ENCODE data around the gene MYO1C. TPM values are rescaled to one million over a fixed set of nuclear protein-coding genes. Genes with fewer than 3 reads are reported as not detected.

The MYO1C gene
- polyA plus RNA-seq, 1 donor from 2014 or later: 5.7 TPM

GRCh38 chr17:1473170-1473569 is 19.3 kb downstream of the MYO1C start:
- TF ChIP-seq POLR2AphosphoS5 (IDR thresholded peaks at IDR 0.05) (no peak), EP300 (conservative IDR thresholded peaks at IDR 0.05; ENCODE audit: poor library complexity, severe bottlenecking) (no peak), MXI1 (conservative IDR thresholded peaks at IDR 0.05; ENCODE audit: poor library complexity, severe bottlenecking) (no peak), SMC3 (conservative IDR thresholded peaks at IDR 0.05; ENCODE audit: poor library complexity) (no peak), EZH2 (IDR thresholded peaks at IDR 0.05; ENCODE audit: borderline replicate concordance, insufficient read depth, low read length, poor library complexity, severe bottlenecking) (no peak), RAD21 (conservative IDR thresholded peaks at IDR 0.05) (no peak)
- no peaks in the 10 kb centered on the region for H3F3A ChIP-seq (ENCODE audit: insufficient read depth, low read length, poor library complexity, severe bottlenecking)
- no peaks in the 10 kb centered on the region for H3K9me2 ChIP-seq (ENCODE audit: insufficient read depth, low read length)
- no peak overlapping the region for H2AFZ ChIP-seq (ENCODE audit: low read depth, low read length)
- H3K4me2 ChIP-seq (ENCODE audit: low read length): no peak overlapping the region
- H4K20me1 ChIP-seq (ENCODE audit: insufficient read depth): no peaks in the 10 kb centered on the region
- no peaks in the 10 kb centered on the region for H3K9me3 ChIP-seq (ENCODE audit: low read length)
- no peaks in the 10 kb centered on the region for H3K79me2 ChIP-seq (replicated peaks; ENCODE audit: insufficient read depth, low read length)
- no peaks in the 10 kb centered on the region for H3K36me3 ChIP-seq (ENCODE audit: insufficient read depth, low read length)
- H3K4me3 ChIP-seq (ENCODE audit: low read length): no peak overlapping the region
- H3K27ac ChIP-seq (ENCODE audit: low read length): no peak overlapping the region
- H3K9ac ChIP-seq (ENCODE audit: low read length): no peak overlapping the region
- H3K27me3 ChIP-seq (ENCODE audit: insufficient read depth, low read depth, low read length): no peaks in the 10 kb centered on the region

- Histone ChIP-seq H3K4me2 (ENCODE audit: low read length) (no peak overlapping the region), H3K36me3 (ENCODE audit: insufficient read depth, low read length) (no peaks in the 10 kb centered on the region), H3K9ac (ENCODE audit: low read length) (no peak overlapping the region), H3K79me2 (replicated peaks; ENCODE audit: insufficient read depth, low read length) (no peaks in the 10 kb centered on the region), H2AFZ (ENCODE audit: low read depth, low read length) (no peak overlapping the region), H3F3A (ENCODE audit: insufficient read depth, low read length, poor library complexity, severe bottlenecking) (no peaks in the 10 kb centered on the region), H3K9me2 (ENCODE audit: insufficient read depth, low read length) (no peaks in the 10 kb centered on the region), H3K9me3 (ENCODE audit: low read length) (no peaks in the 10 kb centered on the region), H4K20me1 (ENCODE audit: insufficient read depth) (no peaks in the 10 kb centered on the region), H3K27me3 (ENCODE audit: insufficient read depth, low read depth, low read length) (no peaks in the 10 kb centered on the region), H3K27ac (ENCODE audit: low read length) (no peak overlapping the region), H3K4me3 (ENCODE audit: low read length) (no peak overlapping the region)
- TF ChIP-seq RAD21 (conservative IDR thresholded peaks at IDR 0.05) (no peak), CTCF (IDR thresholded peaks at IDR 0.05; ENCODE audit: poor library complexity, severe bottlenecking) (no peak), SMC3 (conservative IDR thresholded peaks at IDR 0.05; ENCODE audit: poor library complexity) (no peak), MXI1 (conservative IDR thresholded peaks at IDR 0.05; ENCODE audit: poor library complexity, severe bottlenecking) (no peak), EZH2 (IDR thresholded peaks at IDR 0.05; ENCODE audit: borderline replicate concordance, insufficient read depth, low read length, poor library complexity, severe bottlenecking) (no peak)
Measured at GRCh38 chr17:1471911-1472821, 20.3 kb downstream of the MYO1C start.

- H3K4me2 ChIP-seq (ENCODE audit: low read length): no peak overlapping the region
- H3K9ac ChIP-seq (ENCODE audit: low read length): no peak overlapping the region
- no peaks in the 10 kb centered on the region for H3K36me3 ChIP-seq (ENCODE audit: insufficient read depth, low read length)
Measured at GRCh38 chr17:1471490-1471889, 21.0 kb downstream of the MYO1C start.

More at GRCh38 chr17:1471490-1471889, 21.0 kb downstream of the MYO1C start:
- H3K79me2 ChIP-seq (replicated peaks; ENCODE audit: insufficient read depth, low read length): no peaks in the 10 kb centered on the region
- no peaks in the 10 kb centered on the region for H3K27me3 ChIP-seq (ENCODE audit: insufficient read depth, low read depth, low read length)
- TF ChIP-seq CTCF (IDR thresholded peaks at IDR 0.05; ENCODE audit: poor library complexity, severe bottlenecking): no peak
- no peak for TF ChIP-seq TAF1 (IDR thresholded peaks at IDR 0.05; ENCODE audit: low read depth)
- no peak for TF ChIP-seq RAD21 (conservative IDR thresholded peaks at IDR 0.05)
- no peak for TF ChIP-seq EZH2 (IDR thresholded peaks at IDR 0.05; ENCODE audit: borderline replicate concordance, insufficient read depth, low read length, poor library complexity, severe bottlenecking)
- no peak for TF ChIP-seq MXI1 (conservative IDR thresholded peaks at IDR 0.05; ENCODE audit: poor library complexity, severe bottlenecking)
- no peak for TF ChIP-seq REST (IDR thresholded peaks at IDR 0.05; ENCODE audit: borderline replicate concordance)
- TF ChIP-seq SMC3 (conservative IDR thresholded peaks at IDR 0.05; ENCODE audit: poor library complexity): no peak
- no peak for TF ChIP-seq POLR2AphosphoS5 (IDR thresholded peaks at IDR 0.05)
- TF ChIP-seq EP300 (conservative IDR thresholded peaks at IDR 0.05; ENCODE audit: poor library complexity, severe bottlenecking): no peak
- no peak overlapping the region for H2AFZ ChIP-seq (ENCODE audit: low read depth, low read length)
- H4K20me1 ChIP-seq (ENCODE audit: insufficient read depth): no peaks in the 10 kb centered on the region
- H3K4me3 ChIP-seq (ENCODE audit: low read length): no peak overlapping the region
- H3K9me2 ChIP-seq (ENCODE audit: insufficient read depth, low read length): no peaks in the 10 kb centered on the region
- no peaks in the 10 kb centered on the region for H3K9me3 ChIP-seq (ENCODE audit: low read length)
- H3K27ac ChIP-seq (ENCODE audit: low read length): no peak overlapping the region
- no peaks in the 10 kb centered on the region for H3F3A ChIP-seq (ENCODE audit: insufficient read depth, low read length, poor library complexity, severe bottlenecking)

All from neural cell (in vitro differentiated cells).